IMR-90 (cell line): Measurements from ENCODE around the gene TMUB1. TPM values are rescaled to one million over a fixed set of nuclear protein-coding genes. Genes with fewer than 3 reads are reported as not detected.

Experiments
- ATAC-seq: fragments of 200-7000 bp; cut with Tn5 transposase; 2 replicates; pipeline ENCODE4 v1.9.1; 2020; ENCODE audit warnings: low read depth, mild to moderate bottlenecking, moderate library complexity
- BruUV-seq: library from RNA; stranded (reverse); fragments of 400-500 nt; replicated peaks from 2 replicates; lab custom pipeline; 2021; lab: Mats Ljungman, UMichigan
- CTCF ChIA-PET: fragments of 300-600 bp; formaldehyde crosslinking; extraction: SDS; loops from one replicate; lab custom pipeline; 2021; ENCODE audit warnings: antibody characterized with exemption; lab: Yijun Ruan, JAX
- POLR2A ChIA-PET: fragments of 300-600 bp; sonication (Branson Sonifier 250); formaldehyde crosslinking; loops from one replicate; lab custom pipeline; 2022; ENCODE audit warnings: antibody characterized with exemption; ENCODE audit not compliant: unreplicated experiment; lab: Charles Lee
- DNase-seq: peaks from one replicate; pipeline ENCODE4 v3.0.0; 2013
- H2AFZ ChIP-seq: replicated peaks from 2 replicates; pipeline ENCODE3; 2013; ENCODE audit warnings: low read length, mild to moderate bottlenecking; ENCODE audit not compliant: poor library complexity
- H2AK5ac ChIP-seq: 2 replicates; pipeline ENCODE4 v1.6.1; 2013; ENCODE audit warnings: low read depth, low read length, inconsistent platforms
- H2AK9ac ChIP-seq: replicated peaks from 2 replicates; pipeline ENCODE3; 2013; ENCODE audit warnings: mild to moderate bottlenecking, low read depth, low read length, moderate library complexity; ENCODE audit not compliant: poor library complexity
- H2BK120ac ChIP-seq: 2 replicates; pipeline ENCODE4 v1.6.1; 2013; ENCODE audit warnings: low read depth, low read length, inconsistent platforms
- H2BK15ac ChIP-seq: 3 replicates; pipeline ENCODE4 v1.6.1; 2013; ENCODE audit warnings: low read depth, low read length, inconsistent platforms
- H2BK20ac ChIP-seq: 2 replicates; pipeline ENCODE4 v1.6.1; 2013; ENCODE audit warnings: low read depth, mild to moderate bottlenecking, inconsistent platforms, low read length, moderate library complexity
- H2BK5ac ChIP-seq: 2 replicates; pipeline ENCODE4 v1.6.1; 2013; ENCODE audit warnings: mild to moderate bottlenecking, low read depth, low read length, inconsistent platforms; ENCODE audit not compliant: poor library complexity, severe bottlenecking
- H3K14ac ChIP-seq: replicated peaks from 2 replicates; pipeline ENCODE4 v1.6.1; 2013; ENCODE audit warnings: low read depth, low read length, inconsistent platforms
- H3K18ac ChIP-seq: 2 replicates; pipeline ENCODE4 v1.6.1; 2013; ENCODE audit warnings: low read depth, low read length, control low read depth
- H3K23ac ChIP-seq: 2 replicates; pipeline ENCODE4 v1.6.1; 2013; ENCODE audit warnings: low read depth, low read length, inconsistent platforms
- H3K27ac ChIP-seq: 2 replicates; pipeline ENCODE4 v1.5.1; 2013; ENCODE audit warnings: mild to moderate bottlenecking, control low read depth, low read length; ENCODE audit not compliant: insufficient read depth
- H3K27me3 ChIP-seq: 2 replicates; pipeline ENCODE4 v1.6.1; 2013; ENCODE audit warnings: low read length; ENCODE audit not compliant: control insufficient read depth, insufficient read depth
- H3K36me3 ChIP-seq: 2 replicates; pipeline ENCODE4 v1.6.1; 2013; ENCODE audit warnings: low read length, mixed read lengths; ENCODE audit not compliant: control insufficient read depth, insufficient read depth
- H3K4ac ChIP-seq: 2 replicates; pipeline ENCODE4 v1.6.1; 2013; ENCODE audit warnings: low read depth, low read length, inconsistent platforms
- H3K4me1 ChIP-seq: 2 replicates; pipeline ENCODE4 v1.6.1; 2013; ENCODE audit warnings: low read length, mixed read lengths; ENCODE audit not compliant: control insufficient read depth, insufficient read depth
- H3K4me2 ChIP-seq: 2 replicates; pipeline ENCODE4 v1.6.1; 2013; ENCODE audit warnings: low read depth, mild to moderate bottlenecking, control low read depth, low read length, moderate library complexity
- H3K4me3 ChIP-seq: 2 replicates; pipeline ENCODE4 v1.5.1; 2013; ENCODE audit warnings: low read depth, mild to moderate bottlenecking, control low read depth, low read length, moderate library complexity; ENCODE audit not compliant: insufficient read depth
- H3K56ac ChIP-seq: 2 replicates; pipeline ENCODE4 v1.6.1; 2013; ENCODE audit warnings: low read length, inconsistent platforms; ENCODE audit not compliant: insufficient read depth; ENCODE audit errors: extremely low read depth
- H3K79me1 ChIP-seq, 2 experiments: 2 replicates each; pipeline ENCODE4 v1.6.1; 2013; ENCODE audit warnings: low read length in 2 of 2, inconsistent platforms in 1 of 2, low read depth in 1 of 2
- H3K9ac ChIP-seq: 2 replicates; pipeline ENCODE4 v1.6.1; 2013; ENCODE audit warnings: low read depth, low read length, control low read depth
- H3K9me1 ChIP-seq: 2 replicates; pipeline ENCODE4 v1.6.1; 2013; ENCODE audit warnings: low read length, inconsistent platforms; ENCODE audit not compliant: insufficient read depth
- H3K9me3 ChIP-seq: 2 replicates; pipeline ENCODE4 v1.6.1; 2013; ENCODE audit warnings: low read length; ENCODE audit not compliant: control insufficient read depth, insufficient read depth
- H4K20me1 ChIP-seq: 2 replicates; pipeline ENCODE4 v1.6.1; 2013; ENCODE audit warnings: low read length, inconsistent platforms; ENCODE audit not compliant: insufficient read depth
- H4K5ac ChIP-seq: 2 replicates; pipeline ENCODE4 v1.6.1; 2013; ENCODE audit warnings: mild to moderate bottlenecking, low read depth, low read length, control low read depth
- H4K8ac ChIP-seq, 2 experiments: 2 replicates each; pipeline ENCODE4 v1.6.1; 2013; ENCODE audit warnings: low read depth in 2 of 2, low read length in 2 of 2, control low read depth in 1 of 2, inconsistent platforms in 1 of 2
- H4K91ac ChIP-seq: 2 replicates; pipeline ENCODE4 v1.6.1; 2013; ENCODE audit warnings: low read depth, low read length, inconsistent platforms; ENCODE audit not compliant: insufficient read depth
- CHD1 ChIP-seq: IDR thresholded peaks from 2 replicates; pipeline ENCODE4 v1.6.1; 2012; ENCODE audit warnings: low read depth, low read length, improper control_type of control experiment
- ELK1 ChIP-seq: fragments of 150-350 bp; IDR thresholded peaks from 2 replicates; pipeline ENCODE4 v1.6.1; 2016; ENCODE audit warnings: low read depth, mild to moderate bottlenecking, low read length, moderate library complexity, borderline replicate concordance
- FOS ChIP-seq: fragments of 150-350 bp; IDR thresholded peaks from 2 replicates; pipeline ENCODE4 v1.6.1; 2016; ENCODE audit warnings: low read depth, low read length
- MAFK ChIP-seq: IDR thresholded peaks from 2 replicates; pipeline ENCODE4 v1.6.1; 2012; ENCODE audit warnings: low read depth, low read length, improper control_type of control experiment
- MXI1 ChIP-seq: IDR thresholded peaks from 2 replicates; pipeline ENCODE4 v1.6.1; 2012; ENCODE audit warnings: low read depth, mild to moderate bottlenecking, low read length, moderate library complexity, borderline replicate concordance
- NFE2L2 ChIP-seq: fragments of 150-350 bp; IDR thresholded peaks from 2 replicates; pipeline ENCODE4 v1.6.1; 2016; ENCODE audit warnings: low read depth, mild to moderate bottlenecking, low read length
- POLR2A ChIP-seq: IDR thresholded peaks from 2 replicates; pipeline ENCODE4 v1.6.1; 2012; ENCODE audit warnings: mild to moderate bottlenecking, low read depth, low read length
- RCOR1 ChIP-seq: IDR thresholded peaks from 2 replicates; pipeline ENCODE4 v1.6.1; 2012; ENCODE audit warnings: mild to moderate bottlenecking, low read length, improper control_type of control experiment; ENCODE audit not compliant: insufficient replicate concordance
- RFX5 ChIP-seq: IDR thresholded peaks from 2 replicates; pipeline ENCODE4 v1.8.0; 2012; ENCODE audit warnings: low read depth, mild to moderate bottlenecking, low read length, moderate library complexity
- SMC3 ChIP-seq: fragments of 150-350 bp; IDR thresholded peaks from 2 replicates; pipeline ENCODE4 v1.6.1; 2016; ENCODE audit warnings: low read depth, mild to moderate bottlenecking, antibody characterized with exemption, low read length, moderate library complexity
- WGBS, 2 experiments: methylation state at CpG; one replicate each; pipeline versions ENCODE4 v1.1.5 to v1.1.7; 2013; ENCODE audit warnings: missing lambda C conversion rate in 2 of 2; ENCODE audit not compliant: insufficient read length in 1 of 2; ENCODE audit errors: extremely low coverage in 2 of 2; 5-methylcytosine and 5-hydroxymethylcytosine counted together
- dilution Hi-C: fragments of 300-500 bp; cut with HindIII; formaldehyde crosslinking; loops from one replicate; pipeline ENCODE4 v1.14.3; 2018; ENCODE audit warnings: low sequenced_read_pairs; ENCODE audit not compliant: unreplicated experiment
- in situ Hi-C: fragments of 300-500 bp; cut with MboI; formaldehyde crosslinking; loops from 3 replicates; pipeline ENCODE4 v1.14.3; 2019; ENCODE audit warnings: low sequenced_read_pairs, inconsistent platforms, mixed read lengths
- intact Hi-C: fragments of 100-400 bp; cut with micrococcal nuclease; formaldehyde crosslinking; loops from 2 replicates; pipeline ENCODE4 v1.10.0; 2022
- polyA plus RNA-seq, 3 experiments: library from polyadenylated mRNA; depleted of rRNA; stranded (reverse); fragments of >200 nt; gene quantifications; 2 replicates each; pipeline ENCODE4 v1.2.3, GENCODE V29; 2012; ENCODE audit warnings: low replicate concordance in 1 of 3
- total RNA-seq: library from RNA; depleted of rRNA; stranded (reverse); fragments of >200 nt; gene quantifications from 2 replicates; pipeline ENCODE4 v1.2.3, GENCODE V29; 2012

TMUB1 gene
- total and polyA plus RNA-seq, 2 of the 4 experiments (the other 2 are of a cell fraction) = 6.8 to 29.8 TPM

- Histone ChIP-seq H2BK5ac (no peak overlapping the region), H4K20me1 (peaks cover 87% of the 10 kb centered on the region), H4K91ac (no peak overlapping the region), H3K9me1 (peaks cover 12% of the 10 kb centered on the region), H2BK120ac (no peak overlapping the region), H2AK9ac (no peak overlapping the region), H3K27me3 (no peaks in the 10 kb centered on the region), H3K4ac (0 out of 2 replicates have a peak overlapping the region, but pooled peaks have one; percentile 19), H3K79me1 (peaks cover 38 to 94% of the 10 kb centered on the region in 2 experiments), H3K23ac (no peak overlapping the region), H3K18ac (no peak overlapping the region), H2BK20ac (no peak overlapping the region), H3K9ac (no peak overlapping the region), H3K56ac (no peak overlapping the region), H2BK15ac (no peak overlapping the region), H2AFZ (no peak overlapping the region), H4K8ac (no peak overlapping the region), H3K9me3 (no peaks in the 10 kb centered on the region), H3K4me2 (no peak overlapping the region), H3K4me3 (no peak overlapping the region), H3K27ac (no peak overlapping the region), H3K4me1 (peaks cover 11% of the 10 kb centered on the region), H4K5ac (no peak overlapping the region), H3K14ac (no peak overlapping the region), H3K36me3 (peaks cover 6% of the 10 kb centered on the region), H2AK5ac (no peak overlapping the region)
- TSS peak; percentile 14 for BruUV-seq
- CTCF ChIA-PET = no interaction called here
- in situ Hi-C loops = loop anchor here (10.0 to 25.0 kb wide), 2 partner anchors 200 to 317 kb away; no protein-coding TSS in a partner anchor
- peak; percentile 89 for DNase-seq
- WGBS, 2 experiments = 86% methylated on average over 7 of the region's 23 CpGs; no CpG with 5 or more reads in 1 of the 2 experiments
- dilution Hi-C loops = no loop called here
- TF ChIP-seq POLR2A = no peak
- no peak for TF ChIP-seq ELK1
- no peak for TF ChIP-seq CHD1
- no peak for TF ChIP-seq NFE2L2
- no peak for TF ChIP-seq MAFK
- TF ChIP-seq RFX5 = no peak
- no peak for TF ChIP-seq SMC3
- TF ChIP-seq FOS = no peak
- TF ChIP-seq RCOR1 = no peak
- no peak for TF ChIP-seq MXI1
- POLR2A ChIA-PET = no interaction called here
- intact Hi-C loops = no loop called here
- peak; percentile 82 for ATAC-seq
Measured at GRCh38 chr7:151104411-151105235, 21.3 kb upstream of the TMUB1 start.
